GM20000 (cell line): ENCODE data around the gene MPPED1.

Experiments
- DNase-seq: peaks from one replicate; pipeline ENCODE4 v3.0.0; 2012; ENCODE audit warnings: low spot score
- CTCF ChIP-seq: IDR thresholded peaks from 2 replicates; pipeline ENCODE4 v1.5.1; 2012; ENCODE audit warnings: mild to moderate bottlenecking, control low read depth; ENCODE audit errors: extremely low read depth, missing control alignments

The MPPED1 gene

DNA sequence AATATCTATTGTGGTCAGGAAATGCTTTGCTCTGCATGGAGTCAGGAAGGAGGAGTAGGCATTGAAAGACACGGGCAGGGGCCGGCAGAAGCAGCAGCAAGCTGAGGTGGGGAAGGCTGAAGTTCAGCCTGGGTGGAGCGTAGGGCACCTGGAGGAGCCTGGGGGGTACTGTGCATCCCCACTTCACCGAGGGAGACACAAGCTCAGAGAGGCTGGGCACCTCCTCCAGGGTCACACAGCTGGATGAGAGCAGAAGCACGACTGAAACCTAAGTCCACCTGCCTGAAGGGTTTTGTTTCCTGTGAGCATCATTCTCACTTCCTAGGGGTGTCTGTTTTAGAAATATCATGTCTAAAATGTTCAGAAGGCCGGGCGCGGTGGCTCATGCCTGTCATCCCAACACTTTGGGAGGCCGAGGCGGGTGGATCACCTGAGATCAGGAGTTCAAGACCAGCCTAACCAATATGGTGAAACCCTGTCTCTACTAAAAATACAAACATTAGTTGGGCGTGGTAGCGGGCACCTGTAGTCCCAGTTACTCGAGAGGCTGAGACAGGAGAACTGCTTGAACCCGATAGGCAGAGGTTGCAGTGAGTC is 138.3 kb downstream of the MPPED1 start:
- no peak for TF ChIP-seq CTCF
- no peak for DNase-seq

GRCh38 chr22:43550672-43551071 is 138.9 kb downstream of the MPPED1 start:
- TF ChIP-seq CTCF = no peak
- DNase-seq = no peak

DNA sequence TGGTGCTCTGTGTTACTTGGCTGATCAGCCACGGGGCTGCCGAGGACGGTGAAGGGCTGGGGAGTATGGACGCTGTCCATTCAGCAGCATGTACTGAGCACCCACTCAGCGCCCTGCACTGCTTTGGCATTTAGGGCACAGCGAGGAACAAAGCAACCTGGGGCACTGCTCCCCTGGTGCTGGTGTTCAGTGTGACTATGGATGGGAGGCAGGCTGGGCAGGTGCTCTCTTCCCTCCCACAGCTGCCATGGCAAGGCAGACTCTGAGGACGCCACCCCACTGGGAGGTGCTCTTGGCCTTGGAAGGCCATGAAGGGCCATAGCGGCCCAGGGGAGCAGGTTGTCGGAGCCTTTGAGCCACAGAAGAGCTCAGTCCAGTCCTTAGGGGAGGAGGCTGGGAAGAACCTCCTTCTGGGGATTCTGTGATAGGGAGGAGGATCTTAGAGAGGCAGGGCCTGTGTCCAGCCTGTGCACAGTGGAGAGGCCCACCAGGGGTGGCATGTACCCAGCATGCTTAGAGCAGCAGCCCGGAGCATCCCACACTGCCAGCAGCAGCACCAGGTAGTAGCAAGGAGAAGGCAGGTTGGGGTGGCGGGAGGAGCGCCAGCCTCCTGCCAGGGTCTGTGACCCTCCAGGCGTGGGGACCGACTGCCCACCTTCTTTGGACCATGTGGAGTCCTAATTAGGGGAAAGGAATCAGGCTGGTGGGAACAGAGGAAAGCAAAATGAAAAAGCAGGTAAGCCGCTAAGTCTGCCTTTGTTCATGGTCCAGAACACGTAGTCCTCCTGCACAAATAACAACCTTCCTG is 141.8 kb downstream of the MPPED1 start:
- TF ChIP-seq CTCF = no peak

DNA sequence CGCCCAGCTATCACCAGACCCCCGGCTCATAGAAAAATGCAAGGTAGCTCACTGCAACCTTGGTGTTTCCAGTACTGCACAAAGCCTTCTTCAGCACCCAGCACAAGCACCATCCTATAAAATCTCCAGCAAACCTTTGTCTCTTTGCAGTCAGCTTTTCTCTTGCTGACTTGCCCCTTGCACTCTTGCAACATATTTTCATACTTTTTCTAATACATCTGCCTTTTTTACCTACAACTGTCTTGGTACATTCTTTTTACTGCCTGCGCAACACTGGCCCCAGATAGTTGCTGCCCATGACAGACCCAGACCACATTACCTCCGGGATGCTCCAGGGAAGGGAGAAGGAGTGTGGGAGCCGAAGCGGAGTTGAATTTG is 142.4 kb downstream of the MPPED1 start:
- no peak for DNase-seq
- TF ChIP-seq CTCF = no peak

More for the DNA sequence above, 141.8 kb downstream of the MPPED1 start:
- no peak for DNase-seq

GRCh38 chr22:43554694-43555365 is 143.0 kb downstream of the MPPED1 start:
- TF ChIP-seq CTCF = no peak
- DNase-seq = no peak

DNA sequence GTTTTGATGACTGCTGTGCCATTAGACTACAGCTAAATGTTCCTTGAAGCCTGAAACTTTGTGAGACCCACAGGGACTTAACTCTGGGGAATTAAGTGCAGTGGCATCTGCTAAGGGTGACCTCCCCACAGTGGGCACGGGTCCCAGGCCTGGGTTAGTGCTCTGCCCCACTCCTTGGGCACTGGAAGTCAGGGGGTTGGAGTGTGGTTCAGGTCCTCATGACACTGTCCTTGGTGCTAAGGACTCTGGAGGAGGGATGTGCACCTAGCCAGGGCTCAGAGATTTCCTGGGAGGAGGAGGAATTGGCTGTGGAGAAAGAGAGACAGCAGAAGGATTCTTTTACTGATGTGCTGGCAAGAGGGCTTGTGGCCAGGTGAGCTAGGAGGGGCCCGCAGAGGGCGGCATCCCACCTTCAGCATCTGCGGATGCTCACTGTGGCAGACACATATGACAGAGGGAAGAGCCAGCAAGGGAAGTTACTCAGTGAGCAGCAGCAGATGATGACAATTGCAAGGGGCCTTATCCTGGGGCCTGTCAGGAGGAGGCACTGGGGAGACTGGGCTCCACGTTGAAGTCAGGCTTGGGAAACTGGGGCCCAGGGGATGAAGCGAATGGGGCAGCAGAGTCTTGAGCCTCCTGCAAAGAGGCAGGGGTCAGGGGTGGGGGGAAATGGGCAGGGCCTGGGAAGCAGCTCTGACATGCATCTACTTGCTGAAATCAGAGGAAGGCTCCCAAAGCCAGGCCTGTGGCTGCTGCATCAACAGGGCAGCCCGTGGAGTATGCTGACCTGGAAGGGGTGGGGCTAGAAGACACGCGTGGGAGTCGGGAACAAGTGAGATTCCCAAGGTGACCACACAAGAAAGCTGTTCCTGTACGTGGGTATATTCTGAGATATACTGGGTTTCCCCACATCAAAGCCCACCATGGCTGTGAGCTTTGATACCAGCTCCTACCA is 144.0 kb downstream of the MPPED1 start:
- no peak for DNase-seq
- no peak for TF ChIP-seq CTCF
